ENCODE data around the gene RUSC1.
"Not testable (repeated sequence)": the region's sequence is repeated elsewhere in the genome, so short reads cannot be mapped to it uniquely, and the experiment has no call there.

RUSC1 gene

GRCh38 chr1:155324717-155325602 lies 4.3 kb downstream of the RUSC1 start:
- DNase-seq: peak; percentile 85

- no peak for DNase-seq
Observed at GRCh38 chr1:155325603-155325893, 4.9 kb downstream of the RUSC1 start.

- no peak for DNase-seq
Observed at GRCh38 chr1:155326020-155326526, 5.4 kb downstream of the RUSC1 start.

GRCh38 chr1:155326631-155327037 lies 5.9 kb downstream of the RUSC1 start:
- no peak for DNase-seq

- DNase-seq: no peak
Observed at GRCh38 chr1:155327981-155328380, 7.3 kb downstream of the RUSC1 start.

- not testable (repeated sequence) for DNase-seq
Observed at GRCh38 chr1:155328856-155329255, 8.2 kb downstream of the RUSC1 start.

GRCh38 chr1:155329980-155330598 lies 9.4 kb downstream of the RUSC1 start:
- no peak for DNase-seq

- no peak for DNase-seq
Observed at GRCh38 chr1:155334962-155335361, 14.3 kb downstream of the RUSC1 start.

GRCh38 chr1:155339515-155340097 lies 18.9 kb downstream of the RUSC1 start:
- no peak for DNase-seq

GRCh38 chr1:155342842-155343241 lies 22.1 kb downstream of the RUSC1 start:
- no peak for DNase-seq

- no peak for DNase-seq
Observed at GRCh38 chr1:155352631-155353030, 31.9 kb downstream of the RUSC1 start.

GRCh38 chr1:155360051-155360450 lies 39.4 kb downstream of the RUSC1 start:
- DNase-seq: no peak

GRCh38 chr1:155379180-155379579 lies 58.5 kb downstream of the RUSC1 start:
- DNase-seq: no peak

- peak; percentile 19 for DNase-seq
Observed at GRCh38 chr1:155379631-155380090, 59.0 kb downstream of the RUSC1 start.

All from NCI-H526 treated with DMSO at 0.1 percent for 48 hours (cell line).